D341Med (cell line): Measurements from ENCODE around the gene FNBP1.

Experiments used
- DNase-seq: peaks from one replicate; pipeline ENCODE4 v3.0.0; 2012; ENCODE audit warnings: low spot score

Gene FNBP1

DNA sequence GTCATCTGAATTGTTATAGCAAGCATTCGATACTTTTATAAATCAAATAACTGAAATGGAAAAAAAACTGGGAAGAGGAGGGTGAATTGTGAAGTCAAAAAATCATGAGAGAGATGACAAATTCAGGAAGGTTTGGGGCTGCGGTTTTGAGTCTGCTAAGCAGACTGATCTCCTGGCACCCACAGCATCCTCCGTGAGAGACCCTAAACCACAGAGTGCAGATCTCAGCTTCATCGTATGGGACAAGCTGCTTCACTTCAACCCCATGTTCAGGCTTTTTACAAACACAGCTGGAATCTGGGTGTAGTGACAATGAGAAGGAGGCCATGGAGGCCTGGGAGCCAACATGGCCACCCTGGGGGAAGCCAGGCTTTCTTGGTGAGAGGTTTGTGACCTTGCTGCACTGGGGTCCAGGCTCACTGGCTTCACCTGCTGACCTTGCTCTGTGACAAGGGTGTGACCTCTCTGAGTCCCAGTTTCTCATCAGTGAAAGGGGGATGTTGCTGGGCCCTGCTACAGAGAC lies 188.3 kb downstream of the FNBP1 start:
- no peak for DNase-seq

DNA sequence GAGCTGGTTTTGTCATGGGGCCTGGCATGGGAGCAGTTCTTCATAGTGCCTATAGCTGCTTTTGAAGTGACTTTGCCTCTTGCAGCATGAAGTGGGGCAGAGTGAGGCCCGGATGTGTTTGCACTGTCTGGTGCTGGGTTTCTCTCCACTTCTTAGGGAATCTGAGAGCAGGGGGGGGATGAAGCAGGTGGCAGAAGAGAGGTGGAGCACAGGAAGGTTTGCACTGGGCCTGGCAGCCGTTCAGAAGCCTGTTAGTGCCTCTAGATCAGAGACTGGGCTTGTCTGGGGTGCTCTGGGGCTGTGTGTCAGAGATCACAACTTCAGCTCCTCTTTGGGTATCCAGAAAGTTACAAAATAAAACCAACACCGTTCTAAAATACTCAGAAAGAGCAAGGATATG lies 189.4 kb downstream of the FNBP1 start:
- DNase-seq, result no peak

DNA sequence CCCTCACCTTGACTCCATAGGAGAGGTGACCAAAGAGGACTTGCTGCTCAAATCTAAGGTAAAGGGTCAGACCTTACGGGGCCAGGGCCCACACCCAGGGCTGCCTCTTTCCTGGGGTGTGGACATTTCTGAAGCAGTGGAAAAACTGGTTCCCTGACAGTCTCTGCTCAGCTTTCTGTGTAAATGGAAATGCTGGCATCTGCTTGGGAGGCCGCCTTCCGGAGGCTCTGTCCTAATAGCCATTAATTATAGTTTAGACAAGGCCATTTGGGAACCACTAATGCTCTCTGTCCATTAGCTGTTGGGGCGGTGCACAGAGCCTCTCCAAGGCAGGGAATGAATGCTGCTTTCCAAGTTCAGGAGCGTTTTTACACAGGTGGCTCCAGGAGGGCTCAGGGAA lies 190.4 kb downstream of the FNBP1 start:
- no peak for DNase-seq

DNA sequence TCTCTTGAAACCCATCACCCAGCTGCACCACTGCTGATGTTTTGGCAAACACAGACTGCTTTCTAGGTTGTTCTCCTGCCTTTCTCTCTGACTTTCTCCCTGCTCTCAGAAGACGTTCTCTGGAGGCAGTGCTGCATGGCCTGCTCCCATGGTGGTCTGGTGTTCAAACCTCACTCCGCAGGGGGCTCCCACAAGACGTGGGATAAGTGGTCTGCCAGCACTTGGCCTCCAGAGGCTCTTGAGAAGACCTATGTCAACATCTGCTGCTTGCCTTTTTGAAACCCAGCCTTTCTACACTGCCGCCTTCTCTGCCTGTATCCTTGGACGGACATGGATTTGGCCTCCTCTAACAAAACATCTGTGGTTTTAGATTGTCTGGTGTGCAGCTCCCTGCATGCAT lies 191.2 kb downstream of the FNBP1 start:
- no peak for DNase-seq

DNA sequence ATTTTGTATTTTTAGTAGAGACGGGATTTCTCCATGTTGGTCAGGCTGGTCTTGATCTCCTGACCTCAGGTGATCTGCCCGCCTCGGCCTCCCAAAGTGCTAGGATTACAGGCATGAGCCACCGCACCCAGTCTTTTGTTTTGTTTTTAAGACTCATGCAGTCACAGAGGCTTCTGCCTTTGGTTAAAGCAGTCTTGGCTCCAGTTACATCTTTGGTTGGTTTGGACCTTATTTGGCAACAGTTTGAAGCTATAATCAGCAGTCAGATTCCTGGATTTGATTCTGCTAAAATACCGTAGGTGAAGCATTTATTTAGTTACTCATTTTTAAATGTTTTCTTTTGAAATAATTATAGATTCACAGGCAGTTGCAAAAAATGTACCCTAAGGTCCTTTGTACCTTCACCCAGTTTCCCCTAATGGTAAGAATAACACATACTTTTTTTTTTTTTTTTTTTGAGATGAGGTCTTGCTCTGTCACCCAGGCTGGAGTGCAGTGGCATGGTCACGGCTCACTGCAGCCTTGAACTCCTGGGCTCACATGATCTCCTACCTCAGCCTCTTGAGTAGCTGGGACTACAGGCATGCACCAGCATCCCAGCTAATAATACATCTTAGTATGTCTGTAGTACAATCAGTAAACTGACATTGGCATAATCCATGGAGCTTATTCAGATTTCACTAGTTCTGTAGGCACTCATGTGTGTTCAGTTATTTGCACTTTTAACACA lies 192.0 kb downstream of the FNBP1 start:
- no peak for DNase-seq

DNA sequence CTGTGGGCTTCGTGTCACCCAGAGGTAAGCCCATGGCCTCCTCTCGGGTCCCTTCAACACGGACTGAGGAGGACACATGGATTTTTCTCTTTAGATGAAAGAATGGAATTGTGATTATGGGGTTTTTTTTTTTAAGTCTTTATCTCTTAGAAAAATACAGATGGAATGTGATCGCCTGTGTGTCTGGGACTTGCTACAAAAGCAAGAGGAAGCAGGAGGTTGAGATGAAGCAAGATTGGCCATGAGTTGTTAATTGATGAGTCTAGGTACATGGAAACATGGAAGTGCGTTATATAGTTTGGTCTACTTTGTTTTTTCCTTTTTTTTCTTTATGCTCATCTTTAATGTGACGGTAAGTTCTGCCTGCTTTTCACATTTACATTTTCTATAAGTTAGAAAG lies 193.1 kb downstream of the FNBP1 start:
- DNase-seq, result no peak

DNA sequence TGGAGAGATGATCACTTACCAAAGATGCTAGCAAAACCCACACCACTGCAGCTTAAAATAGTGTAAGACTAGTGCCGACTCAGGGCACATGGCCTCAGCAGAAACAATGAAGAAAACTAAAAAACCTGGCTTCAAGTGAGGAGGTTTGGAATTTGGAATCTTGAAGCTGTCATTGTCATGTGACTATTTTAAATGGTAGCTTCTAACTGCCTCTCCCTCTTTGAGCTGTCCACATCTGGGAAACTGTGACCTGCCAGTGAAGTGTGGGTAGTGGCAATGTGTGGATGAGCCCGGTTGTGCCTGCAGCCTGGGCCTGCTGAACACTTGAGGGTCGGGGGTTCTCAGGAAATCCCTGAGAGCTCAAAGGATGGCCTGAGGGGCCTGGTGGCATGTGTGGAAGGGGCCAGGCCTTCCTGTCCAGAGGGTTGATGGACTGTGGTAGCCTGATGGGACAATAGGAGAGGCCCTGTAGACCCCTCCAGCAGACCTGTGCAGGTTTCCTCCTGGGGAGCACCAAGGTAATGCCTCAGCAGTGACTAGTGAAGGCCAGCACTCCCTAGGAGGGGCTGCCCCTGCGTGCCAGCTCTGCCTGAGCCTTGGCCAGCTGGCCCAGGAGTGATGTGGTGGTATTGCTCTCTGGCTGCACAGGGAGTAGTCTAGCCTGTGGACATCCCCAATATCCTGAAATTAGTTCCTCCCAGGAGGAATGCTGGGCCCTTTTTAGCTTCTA lies 194.1 kb downstream of the FNBP1 start:
- no peak for DNase-seq

DNA sequence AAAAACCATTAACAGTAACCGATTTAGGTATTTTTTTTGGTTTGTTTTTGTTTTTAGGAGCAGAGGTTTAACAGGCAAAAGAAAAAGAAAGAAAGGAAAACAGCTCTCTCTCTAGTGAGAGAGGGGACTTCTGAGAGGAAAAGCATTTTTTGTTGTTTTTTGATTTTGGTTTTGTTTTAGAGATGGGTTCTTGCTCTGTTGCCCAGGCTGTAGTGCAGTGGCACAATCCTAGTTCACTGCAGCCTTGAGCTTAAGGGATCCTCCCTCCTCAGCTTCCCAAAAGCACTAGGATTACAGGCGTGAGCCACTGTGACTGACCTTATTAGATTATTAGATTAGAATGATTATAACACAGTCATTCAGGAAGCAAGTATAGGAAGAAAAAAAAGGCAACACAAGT lies 197.6 kb downstream of the FNBP1 start:
- DNase-seq, result no peak

DNA sequence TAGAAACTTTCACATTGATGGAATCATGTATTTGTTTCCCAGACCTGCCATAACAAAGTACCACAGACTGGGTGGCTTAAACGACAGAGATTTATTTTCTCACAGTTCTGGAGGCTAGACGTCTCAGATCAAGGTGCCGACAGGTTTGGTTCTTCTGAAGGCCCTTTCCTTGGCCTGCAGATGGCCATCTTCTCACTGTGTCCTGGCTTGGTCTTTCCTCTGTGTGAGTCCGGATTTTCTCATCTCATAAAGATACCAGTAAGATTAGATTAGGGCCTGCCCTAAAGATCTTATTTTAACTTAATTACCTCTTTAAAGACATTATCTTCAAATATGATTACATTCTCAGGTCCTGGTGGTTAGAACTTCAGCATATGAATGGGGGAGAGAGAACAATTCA lies 201.9 kb downstream of the FNBP1 start:
- no peak for DNase-seq

DNA sequence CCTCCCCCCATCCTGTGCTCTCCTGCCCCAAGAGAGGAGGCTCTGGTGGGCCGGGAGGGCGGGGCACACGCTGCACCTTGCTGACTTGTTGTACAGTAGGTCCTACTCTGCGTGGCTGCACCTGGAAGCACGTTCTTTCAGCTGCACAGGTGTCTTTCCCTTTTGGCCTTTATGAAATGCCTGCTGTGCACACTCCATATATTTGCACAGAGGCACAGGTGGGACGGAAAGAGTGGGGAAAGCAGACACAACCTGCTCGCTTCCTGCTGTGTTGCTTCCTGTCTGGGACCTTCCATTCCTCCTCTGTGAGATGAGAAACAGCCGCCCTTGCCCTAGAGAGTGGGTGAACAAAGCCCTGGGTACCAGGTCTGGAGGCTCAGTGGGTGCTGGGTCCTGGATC lies 203.0 kb downstream of the FNBP1 start:
- DNase-seq, result no peak

DNA sequence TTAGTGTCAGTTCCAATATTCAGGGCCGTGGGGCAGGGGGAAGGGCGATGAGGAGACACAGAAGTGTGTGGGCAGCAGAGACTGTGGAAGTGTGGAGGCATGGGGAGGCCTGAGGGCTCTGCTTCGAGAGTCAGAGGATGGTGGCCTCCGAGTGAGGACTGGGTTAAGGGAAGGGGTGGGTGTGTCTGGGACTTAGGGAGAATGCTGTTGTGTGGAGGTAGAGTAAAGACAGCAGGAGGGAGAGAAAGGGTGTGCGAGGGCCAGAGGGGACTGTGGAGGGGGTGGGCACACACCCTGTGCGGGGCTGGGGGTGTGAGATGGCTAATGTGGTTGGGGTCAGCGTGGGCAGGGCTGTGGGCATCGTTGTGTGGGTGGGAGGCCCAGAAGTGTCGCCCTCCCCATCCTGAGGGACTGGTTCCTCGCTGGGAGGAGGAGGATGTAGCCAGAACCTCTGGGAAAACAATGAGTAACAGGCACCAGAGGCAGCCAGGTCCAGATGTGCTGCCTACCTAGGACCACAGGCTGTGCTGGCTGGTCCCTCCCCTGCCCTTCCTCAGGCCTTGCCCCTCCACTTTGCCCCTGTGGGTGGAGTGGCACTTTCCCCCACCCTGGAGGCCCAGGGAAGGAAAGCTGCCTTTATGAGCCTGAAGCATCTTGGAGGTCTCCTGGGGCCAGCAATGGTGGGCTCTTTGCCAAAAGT lies 203.5 kb downstream of the FNBP1 start:
- DNase-seq, result no peak

DNA sequence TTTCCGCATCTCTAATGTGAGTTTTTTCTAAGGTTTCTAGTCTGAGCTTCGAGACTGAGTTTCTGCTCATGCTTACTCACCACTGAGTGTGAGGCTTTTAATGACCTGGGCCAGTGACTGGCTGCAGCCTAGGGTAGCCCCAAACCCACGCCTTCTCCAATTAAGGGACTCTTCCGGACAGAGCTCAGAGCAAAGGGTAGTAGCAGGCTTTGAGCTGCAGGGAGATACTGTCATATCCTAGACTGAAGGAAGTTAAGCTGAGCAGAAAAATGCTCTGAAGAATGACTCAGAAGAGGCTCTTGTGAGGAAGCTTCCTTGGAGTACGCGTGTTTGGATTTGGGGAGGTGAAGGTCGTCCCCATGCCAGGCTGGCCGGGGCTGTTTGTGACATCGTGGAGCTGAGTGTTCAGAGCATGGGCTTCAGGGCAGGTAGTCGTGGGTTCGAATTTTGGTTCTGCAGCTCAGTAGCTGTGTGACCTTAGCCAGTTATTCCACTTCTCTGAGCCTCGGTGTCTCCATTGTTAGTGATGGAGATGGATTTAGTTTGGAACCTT lies 204.2 kb downstream of the FNBP1 start:
- DNase-seq, result no peak
